Effector CD4-positive, alpha-beta T cell (primary cell): Measurements from ENCODE around the gene TNFRSF12A.
"Not testable (repeated sequence)": the region's sequence is repeated elsewhere in the genome, so short reads cannot be mapped to it uniquely, and the experiment has no call there.

Experiments used
- DNase-seq: peaks from one replicate; pipeline ENCODE4 v3.0.0-alpha.2; 2020

TNFRSF12A gene

GRCh38 chr16:3051494-3051893 lies 31.3 kb downstream of the TNFRSF12A start:
- no peak for DNase-seq

- not testable (repeated sequence) for DNase-seq
These were observed 32.6 kb downstream of the TNFRSF12A start for GRCh38 chr16:3052571-3053329.

GRCh38 chr16:3053330-3053710 lies 33.2 kb downstream of the TNFRSF12A start:
- DNase-seq, result not testable (repeated sequence)

- DNase-seq, result no peak
These were observed 35.0 kb downstream of the TNFRSF12A start for GRCh38 chr16:3054965-3055733.

- not testable (repeated sequence) for DNase-seq
These were observed 35.6 kb downstream of the TNFRSF12A start for GRCh38 chr16:3055734-3056115.

- no peak for DNase-seq
These were observed 36.4 kb downstream of the TNFRSF12A start for GRCh38 chr16:3056336-3057180.

- DNase-seq, result no peak
These were observed 37.3 kb downstream of the TNFRSF12A start for GRCh38 chr16:3057181-3058138.

- DNase-seq, result peak; percentile 39
These were observed 38.2 kb downstream of the TNFRSF12A start for GRCh38 chr16:3058139-3059030.

- DNase-seq, result peak; percentile 80
These were observed 39.0 kb downstream of the TNFRSF12A start for GRCh38 chr16:3059041-3059722.

GRCh38 chr16:3059723-3060242 lies 39.6 kb downstream of the TNFRSF12A start:
- no peak for DNase-seq

GRCh38 chr16:3060339-3061127 lies 40.4 kb downstream of the TNFRSF12A start:
- no peak for DNase-seq

GRCh38 chr16:3062553-3062952 lies 42.4 kb downstream of the TNFRSF12A start:
- DNase-seq, result no peak

- no peak for DNase-seq
These were observed 43.6 kb downstream of the TNFRSF12A start for GRCh38 chr16:3063625-3064386.

GRCh38 chr16:3065069-3065741 lies 45.0 kb downstream of the TNFRSF12A start, which contains the start of gene IL32:
Gene IL32 (plus strand): TSS chr16:3065640. CDS start chr16:3065812, 172 bp downstream.
- peak; percentile 52 for DNase-seq

- no peak for DNase-seq
These were observed 45.7 kb downstream of the TNFRSF12A start for GRCh38 chr16:3065742-3066439.

GRCh38 chr16:3066440-3066748 lies 46.2 kb downstream of the TNFRSF12A start:
- no peak for DNase-seq

- no peak for DNase-seq
These were observed 48.3 kb downstream of the TNFRSF12A start for GRCh38 chr16:3068487-3068886.
